Neural crest cell (in vitro differentiated cells): ENCODE measurements around the gene SLC22A13. TPM values are rescaled to one million over a fixed set of nuclear protein-coding genes. Genes with fewer than 3 reads are reported as not detected.
A peak's percentile ranks its signal among the peaks of the same experiment; 100 is the strongest.

Experiments used
- DNase-seq: peaks from one replicate; pipeline ENCODE4 v3.0.0; 2021; ENCODE audit warnings: low read depth, mixed read lengths, low spot score
- H3K27ac Mint-ChIP-seq: one replicate; pipeline ENCODE4 v1.8.0; 2021; ENCODE audit warnings: mild to moderate bottlenecking, mixed read lengths; ENCODE audit not compliant: unreplicated experiment
- H3K27me3 Mint-ChIP-seq: 2 replicates; pipeline ENCODE4 v1.8.0; 2021; ENCODE audit warnings: low read depth, mild to moderate bottlenecking, mixed read lengths
- H3K36me3 Mint-ChIP-seq: 2 replicates; pipeline ENCODE4 v1.8.0; 2021; ENCODE audit warnings: low read depth, mild to moderate bottlenecking, mixed read lengths
- H3K4me1 Mint-ChIP-seq: 2 replicates; pipeline ENCODE4 v1.8.0; 2021; ENCODE audit warnings: mixed read lengths
- H3K4me3 Mint-ChIP-seq: one replicate; pipeline ENCODE4 v1.8.0; 2021; ENCODE audit warnings: mild to moderate bottlenecking, mixed read lengths
- H3K9me3 Mint-ChIP-seq: 2 replicates; pipeline ENCODE4 v1.8.0; 2021; ENCODE audit warnings: mixed read lengths
- CTCF ChIP-seq: fragments of 200-600 bp; sonication (generic); conservative IDR thresholded peaks from 2 replicates; pipeline ENCODE4 v1.5.0; 2021; ENCODE audit warnings: antibody characterized with exemption, mild to moderate bottlenecking
- total RNA-seq: library from RNA; stranded (reverse); gene quantifications from 2 replicates; pipeline ENCODE4 v1.2.1, GENCODE V29; 2021

Gene SLC22A13
- total RNA-seq, 1 donor from 2014 or later = 0.19 TPM

DNA sequence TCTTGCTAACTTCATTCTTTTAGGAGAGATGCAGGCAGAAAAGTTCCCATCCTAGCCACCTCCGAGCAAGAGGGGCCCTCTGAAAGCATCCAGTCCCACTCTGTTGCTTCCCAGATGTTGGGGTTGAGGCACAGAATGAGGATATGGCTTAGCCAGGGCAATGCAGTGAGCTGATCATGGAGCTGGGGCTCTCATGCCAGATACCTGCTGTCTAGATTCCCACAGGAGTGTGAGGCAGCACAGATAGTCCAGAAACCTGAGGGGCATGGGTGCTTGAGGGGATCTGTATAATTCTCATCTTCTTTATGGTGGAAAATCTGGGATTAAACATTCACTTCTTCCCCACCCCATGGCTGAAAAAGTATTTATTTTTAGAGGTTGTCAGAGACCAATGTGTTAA is 1.2 kb downstream of the SLC22A13 start:
- Mint-ChIP-seq H3K27ac (no peak overlapping the region), H3K27me3 (no peaks in the 10 kb centered on the region)

DNA sequence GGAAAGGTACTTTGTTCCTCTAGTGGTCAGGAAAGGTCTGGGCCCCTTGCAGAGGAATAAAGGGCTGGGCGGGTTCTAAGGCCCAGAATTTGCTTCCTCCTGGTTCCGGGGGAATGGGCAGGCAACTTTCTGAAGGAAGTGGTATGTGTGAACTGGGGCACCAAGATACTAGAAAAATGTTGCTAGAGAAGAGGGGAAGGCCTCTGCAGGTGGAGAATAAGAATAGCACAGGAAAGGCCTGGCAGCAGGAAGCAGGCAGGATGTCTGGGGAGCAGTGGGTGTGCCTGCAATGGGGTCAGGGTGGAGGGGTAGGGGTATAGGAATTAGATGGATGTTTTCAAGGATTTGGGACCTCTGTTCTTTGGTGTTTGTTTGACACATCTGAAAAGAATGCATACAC is 2.0 kb downstream of the SLC22A13 start:
- no peak for DNase-seq
- H3K27me3 Mint-ChIP-seq = no peaks in the 10 kb centered on the region
- no peaks in the 10 kb centered on the region for H3K9me3 Mint-ChIP-seq
- H3K4me1 Mint-ChIP-seq = peaks cover 5% of the 10 kb centered on the region
- H3K27ac Mint-ChIP-seq = no peak overlapping the region
- H3K36me3 Mint-ChIP-seq = peaks cover 2% of the 10 kb centered on the region
- no peak for TF ChIP-seq CTCF
- H3K4me3 Mint-ChIP-seq = no peak overlapping the region

More for the DNA sequence above, 1.2 kb downstream of the SLC22A13 start:
- Mint-ChIP-seq H3K4me1 (no peaks in the 10 kb centered on the region), H3K9me3 (peaks cover 1% of the 10 kb centered on the region), H3K36me3 (peaks cover 2% of the 10 kb centered on the region), H3K4me3 (no peak overlapping the region)
- no peak for DNase-seq
- TF ChIP-seq CTCF = no peak

GRCh38 chr3:38268087-38268486 is 2.5 kb downstream of the SLC22A13 start:
- Mint-ChIP-seq H3K4me3 (no peak overlapping the region), H3K27me3 (no peaks in the 10 kb centered on the region), H3K36me3 (peaks cover 2% of the 10 kb centered on the region), H3K9me3 (no peaks in the 10 kb centered on the region), H3K27ac (no peak overlapping the region), H3K4me1 (peaks cover 5% of the 10 kb centered on the region)
- DNase-seq = no peak
- TF ChIP-seq CTCF = no peak

GRCh38 chr3:38268522-38268921 is 2.9 kb downstream of the SLC22A13 start:
- TF ChIP-seq CTCF = no peak
- Mint-ChIP-seq H3K9me3 (no peaks in the 10 kb centered on the region), H3K36me3 (peaks cover 2% of the 10 kb centered on the region), H3K27me3 (no peaks in the 10 kb centered on the region), H3K27ac (no peak overlapping the region), H3K4me3 (no peak overlapping the region), H3K4me1 (peaks cover 5% of the 10 kb centered on the region)
- no peak for DNase-seq

- no peaks in the 10 kb centered on the region for H3K27me3 Mint-ChIP-seq
- H3K9me3 Mint-ChIP-seq = no peaks in the 10 kb centered on the region
- H3K4me3 Mint-ChIP-seq = no peak overlapping the region
- no peak for TF ChIP-seq CTCF
- peaks cover 2% of the 10 kb centered on the region for H3K36me3 Mint-ChIP-seq
- DNase-seq = no peak
- H3K27ac Mint-ChIP-seq = no peak overlapping the region
- H3K4me1 Mint-ChIP-seq = peaks cover 5% of the 10 kb centered on the region
Observed at GRCh38 chr3:38270606-38271005, 5.0 kb downstream of the SLC22A13 start.

DNA sequence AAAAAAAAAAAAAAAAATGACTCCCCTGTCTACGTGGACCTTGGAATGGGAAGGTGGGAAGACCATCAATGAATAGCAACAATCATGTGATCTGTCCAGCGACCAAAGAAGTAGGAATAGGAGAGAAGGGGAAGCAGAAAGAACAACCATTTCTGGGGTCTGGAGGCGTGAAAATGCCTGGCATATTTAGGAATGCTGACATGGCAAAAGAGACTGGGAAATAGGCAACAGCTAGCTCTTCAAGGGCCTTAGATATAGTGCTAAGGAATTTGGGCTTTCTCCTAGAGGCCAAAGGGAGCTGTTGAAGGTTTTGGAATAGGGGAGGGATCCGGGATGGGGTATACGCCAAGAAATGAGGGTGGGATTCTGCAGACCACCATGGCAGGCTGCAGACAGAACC is 5.9 kb downstream of the SLC22A13 start:
- Mint-ChIP-seq H3K27me3 (no peaks in the 10 kb centered on the region), H3K27ac (peak overlapping the region; percentile 43), H3K4me1 (peaks cover 5% of the 10 kb centered on the region), H3K4me3 (no peak overlapping the region), H3K9me3 (no peaks in the 10 kb centered on the region), H3K36me3 (peaks cover 2% of the 10 kb centered on the region)
- TF ChIP-seq CTCF = no peak
- DNase-seq = no peak
